ENCODE data around the gene CCDC14.
"Not testable (repeated sequence)": the region's sequence is repeated elsewhere in the genome, so short reads cannot be mapped to it uniquely, and the experiment has no call there.

CCDC14 gene

GRCh38 chr3:123960781-123961507, at the start of gene CCDC14:
TSS of gene CCDC14 (minus strand) at chr3:123961229. CDS start at chr3:123961173, 56 bp downstream.
- DNase-seq (ENCODE audit: low spot score): peak; percentile 98

GRCh38 chr3:124008321-124008720, 47.3 kb upstream of the CCDC14 start:
- not testable (repeated sequence) for DNase-seq (ENCODE audit: low spot score)

- DNase-seq (ENCODE audit: low spot score): no peak
Observed at GRCh38 chr3:124007186-124007585, 46.2 kb upstream of the CCDC14 start.

GRCh38 chr3:124002405-124003079, 41.5 kb upstream of the CCDC14 start:
- DNase-seq (ENCODE audit: low spot score): not testable (repeated sequence)

GRCh38 chr3:124001366-124001765, 40.3 kb upstream of the CCDC14 start:
- not testable (repeated sequence) for DNase-seq (ENCODE audit: low spot score)

GRCh38 chr3:123997543-123997942, 36.5 kb upstream of the CCDC14 start:
- no peak for DNase-seq (ENCODE audit: low spot score)

- DNase-seq (ENCODE audit: low spot score): no peak
Observed at GRCh38 chr3:123993818-123994217, 32.8 kb upstream of the CCDC14 start.

- not testable (repeated sequence) for DNase-seq (ENCODE audit: low spot score)
Observed at GRCh38 chr3:123991730-123992588, 30.9 kb upstream of the CCDC14 start, which contains the start of gene ROPN1. TSS of gene ROPN1 (minus strand) at chr3:123992124. CDS start at chr3:123980481, 11,643 bp downstream.

GRCh38 chr3:123986427-123986826, 25.4 kb upstream of the CCDC14 start:
- no peak for DNase-seq (ENCODE audit: low spot score)

- no peak for DNase-seq (ENCODE audit: low spot score)
Observed at GRCh38 chr3:123984957-123985356, 23.9 kb upstream of the CCDC14 start.

GRCh38 chr3:123984350-123984749, 23.3 kb upstream of the CCDC14 start:
- no peak for DNase-seq (ENCODE audit: low spot score)

- DNase-seq (ENCODE audit: low spot score): not testable (repeated sequence)
Observed at GRCh38 chr3:123981317-123981716, 20.3 kb upstream of the CCDC14 start.

GRCh38 chr3:123980539-123980938, 19.5 kb upstream of the CCDC14 start:
- DNase-seq (ENCODE audit: low spot score): no peak

GRCh38 chr3:123979525-123980501, 18.8 kb upstream of the CCDC14 start:
- peak; percentile 48 for DNase-seq (ENCODE audit: low spot score)

GRCh38 chr3:123976904-123977303, 15.9 kb upstream of the CCDC14 start:
- not testable (repeated sequence) for DNase-seq (ENCODE audit: low spot score)

GRCh38 chr3:123976181-123976898, 15.3 kb upstream of the CCDC14 start:
- DNase-seq (ENCODE audit: low spot score): peak; percentile 31

GRCh38 chr3:123975030-123975429, 14.0 kb upstream of the CCDC14 start:
- not testable (repeated sequence) for DNase-seq (ENCODE audit: low spot score)

GRCh38 chr3:123971406-123971805, 10.4 kb upstream of the CCDC14 start:
- DNase-seq (ENCODE audit: low spot score): no peak

GRCh38 chr3:123967260-123967659, 6.2 kb upstream of the CCDC14 start:
- DNase-seq (ENCODE audit: low spot score): not testable (repeated sequence)

- DNase-seq (ENCODE audit: low spot score): not testable (repeated sequence)
Observed at GRCh38 chr3:123966799-123967198, 5.8 kb upstream of the CCDC14 start.
